ELF-1 (cell line): ENCODE measurements around the gene POU2AF3.
A peak's percentile ranks its signal among the peaks of the same experiment; 100 is the strongest.
"Not testable (repeated sequence)": the region's sequence is repeated elsewhere in the genome, so short reads cannot be mapped to it uniquely, and the experiment has no call there.

Source experiments
- DNase-seq: peaks from one replicate; pipeline ENCODE4 v3.0.0-alpha.2; 2016; ENCODE audit warnings: low read depth, low spot score

The POU2AF3 gene

DNA sequence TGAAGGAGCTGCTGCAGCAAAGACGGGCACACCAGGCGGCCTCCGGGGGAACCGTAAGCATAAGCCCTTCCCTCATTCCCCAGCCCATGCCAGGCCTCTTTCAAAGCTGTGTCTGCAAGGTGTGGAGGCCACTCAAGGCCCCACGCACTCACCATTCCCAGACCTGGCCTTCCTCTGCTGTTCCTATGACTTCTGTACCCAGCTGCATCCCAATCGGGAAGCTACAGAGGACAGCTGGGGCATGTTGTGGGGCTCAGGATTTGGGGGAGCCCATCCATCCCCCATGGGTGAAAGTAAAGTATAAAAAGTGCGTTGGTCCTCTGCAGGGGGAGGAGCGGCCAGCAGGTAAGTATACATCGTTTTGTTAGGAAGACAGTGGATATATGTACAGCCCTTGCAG is 2.2 kb downstream of the POU2AF3 start:
- DNase-seq, result no peak

DNA sequence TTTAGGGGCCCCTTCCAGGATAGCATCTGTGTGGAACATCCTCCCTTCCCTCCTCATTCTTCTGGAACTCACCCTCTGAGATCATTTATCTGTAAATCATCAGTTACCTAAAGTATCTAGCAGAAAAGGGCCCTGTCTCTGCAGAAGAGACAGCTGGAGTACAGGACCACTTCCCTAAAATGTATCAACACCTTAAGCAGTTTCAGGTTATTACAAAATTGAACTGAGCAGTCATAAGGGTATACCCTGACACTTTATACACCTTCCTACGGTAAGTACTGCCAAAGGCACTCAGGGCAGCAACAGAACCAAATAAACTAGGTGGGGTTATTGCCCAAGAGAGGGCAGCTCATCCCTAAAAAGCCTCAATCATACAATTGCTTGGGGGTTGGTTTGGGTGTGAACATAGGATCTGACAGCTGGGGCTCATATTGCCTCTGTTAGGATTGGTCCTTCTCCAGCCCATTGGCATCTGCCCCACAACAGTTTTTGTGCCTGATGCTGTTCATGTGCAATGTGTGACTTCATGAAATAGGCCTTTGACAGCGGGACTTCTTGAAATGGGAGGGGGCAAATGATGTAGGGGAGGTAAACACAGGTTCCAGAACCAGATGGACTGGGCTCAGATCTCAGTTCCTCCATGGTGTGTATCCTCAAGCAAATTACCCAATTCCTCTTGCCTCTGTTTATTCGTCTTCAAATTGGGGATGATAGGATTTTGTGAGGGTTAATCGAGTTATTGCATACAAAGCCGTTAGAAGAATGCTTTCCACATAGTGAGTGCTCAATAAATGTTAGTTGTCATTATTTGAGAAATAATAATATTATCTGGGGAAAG is 2.9 kb downstream of the POU2AF3 start:
- no peak for DNase-seq

DNA sequence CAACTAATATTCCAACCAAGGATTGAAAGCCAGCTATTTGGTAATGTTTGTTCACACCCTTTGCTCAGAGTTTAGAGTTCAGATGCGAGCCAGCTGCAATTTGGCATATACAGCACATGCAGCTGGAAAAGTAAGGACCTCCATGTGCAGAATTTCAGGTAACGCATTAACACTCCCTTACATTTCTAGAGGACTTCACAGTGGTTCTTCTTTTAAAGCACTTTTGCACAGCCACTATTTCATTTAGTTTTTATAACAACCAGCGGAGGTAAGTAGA is 3.4 kb downstream of the POU2AF3 start:
- DNase-seq, result no peak

- no peak for DNase-seq
These were observed 4.0 kb downstream of the POU2AF3 start for GRCh38 chr11:111302298-111302697.

DNA sequence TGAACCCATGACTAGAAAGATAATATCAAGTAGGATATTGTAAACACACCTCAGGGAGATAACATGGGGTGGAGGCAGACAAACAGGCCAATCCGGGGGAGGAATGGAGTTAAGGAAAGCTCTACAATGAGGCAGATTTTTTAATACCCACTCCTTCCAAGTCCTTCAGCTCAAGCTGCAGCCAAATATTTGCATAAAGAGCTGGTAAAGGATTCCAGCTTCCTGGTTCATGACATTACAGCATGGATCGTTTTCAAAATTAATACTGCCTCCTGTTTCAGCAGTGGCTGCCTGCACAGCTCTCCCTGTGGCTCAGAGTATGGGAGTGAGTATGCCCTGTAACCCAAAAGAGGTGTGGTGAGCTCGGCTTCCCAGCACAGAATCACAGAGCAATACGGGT is 5.1 kb downstream of the POU2AF3 start:
- no peak for DNase-seq

GRCh38 chr11:111305162-111305802 is 6.9 kb downstream of the POU2AF3 start:
- no peak for DNase-seq

DNA sequence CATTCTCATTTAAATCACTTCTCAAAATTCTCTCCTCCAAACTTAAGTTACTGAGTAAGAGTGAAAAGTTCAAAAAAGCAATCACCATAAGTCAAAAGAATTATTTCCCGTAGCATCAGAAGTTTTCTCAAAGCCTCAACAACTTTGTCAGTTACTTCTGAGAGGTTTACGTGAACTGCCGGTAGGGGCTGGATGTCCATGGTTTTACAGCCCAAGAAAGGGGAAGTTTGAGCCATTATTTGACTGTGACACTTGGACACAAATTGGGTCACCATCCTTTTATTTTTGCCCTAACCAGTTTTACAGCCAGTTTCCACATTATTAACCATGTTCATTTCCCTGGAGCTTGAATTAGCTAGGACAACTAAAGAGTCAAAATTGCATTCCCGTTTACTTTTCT is 7.5 kb downstream of the POU2AF3 start:
- no peak for DNase-seq

DNA sequence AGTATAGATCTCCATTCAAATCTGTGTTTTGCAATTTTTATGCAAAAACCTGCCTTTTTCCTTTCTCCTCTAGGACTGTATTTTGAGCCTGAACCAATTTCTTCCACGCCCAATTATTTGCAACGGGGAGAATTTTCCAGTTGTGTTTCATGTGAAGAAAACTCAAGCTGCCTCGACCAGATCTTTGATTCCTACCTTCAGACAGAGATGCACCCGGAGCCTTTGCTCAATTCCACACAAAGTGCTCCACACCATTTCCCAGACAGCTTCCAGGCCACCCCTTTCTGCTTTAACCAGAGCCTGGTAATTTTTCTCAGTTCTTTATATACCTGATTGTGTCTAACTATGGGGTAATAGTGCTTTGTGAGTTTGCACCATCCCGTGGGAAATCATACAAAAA is 8.0 kb downstream of the POU2AF3 start:
- no peak for DNase-seq

GRCh38 chr11:111307472-111308108 is 9.2 kb downstream of the POU2AF3 start:
- no peak for DNase-seq

DNA sequence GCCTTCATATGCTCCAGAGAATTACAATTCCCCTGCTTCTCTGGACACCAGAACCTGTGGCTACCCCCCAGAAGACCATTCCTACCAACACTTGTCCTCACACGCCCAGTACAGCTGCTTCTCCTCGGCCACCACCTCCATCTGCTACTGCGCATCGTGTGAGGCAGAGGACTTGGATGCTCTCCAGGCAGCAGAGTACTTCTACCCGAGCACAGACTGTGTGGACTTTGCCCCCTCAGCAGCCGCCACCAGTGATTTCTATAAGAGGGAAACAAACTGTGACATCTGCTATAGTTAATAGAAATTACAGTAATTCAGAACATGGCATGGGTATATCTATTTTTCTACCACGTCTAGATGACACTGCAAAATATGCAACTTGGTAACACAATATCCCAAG is 9.8 kb downstream of the POU2AF3 start:
- DNase-seq, result no peak

- no peak for DNase-seq
These were observed 11.0 kb downstream of the POU2AF3 start for GRCh38 chr11:111309215-111309915.

- no peak for DNase-seq
These were observed 11.7 kb downstream of the POU2AF3 start for GRCh38 chr11:111310088-111310487.

DNA sequence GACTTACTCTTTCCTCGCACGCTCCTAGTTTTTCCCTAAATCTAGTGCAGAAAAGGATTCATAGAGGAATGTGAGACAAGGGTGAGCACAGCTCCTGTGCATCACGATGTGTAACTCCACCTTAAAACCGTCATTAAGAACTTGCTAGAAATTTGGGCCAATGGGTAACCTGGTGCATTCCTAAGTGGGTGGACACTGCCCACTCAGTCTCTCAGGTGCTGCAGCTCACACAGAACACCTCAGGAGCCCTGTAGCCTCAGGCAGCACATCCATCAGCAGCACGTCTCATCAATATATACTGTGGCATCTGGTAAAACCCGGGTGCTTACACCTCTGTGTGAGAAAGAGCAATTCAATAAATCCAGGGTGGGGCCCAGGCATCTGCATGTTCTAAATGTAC is 12.4 kb downstream of the POU2AF3 start:
- no peak for DNase-seq

- no peak for DNase-seq
These were observed 13.7 kb downstream of the POU2AF3 start for GRCh38 chr11:111312076-111312475.

- DNase-seq, result no peak
These were observed 20.9 kb downstream of the POU2AF3 start for GRCh38 chr11:111319296-111319695.

- DNase-seq, result not testable (repeated sequence)
These were observed 21.9 kb downstream of the POU2AF3 start for GRCh38 chr11:111320199-111320598.

DNA sequence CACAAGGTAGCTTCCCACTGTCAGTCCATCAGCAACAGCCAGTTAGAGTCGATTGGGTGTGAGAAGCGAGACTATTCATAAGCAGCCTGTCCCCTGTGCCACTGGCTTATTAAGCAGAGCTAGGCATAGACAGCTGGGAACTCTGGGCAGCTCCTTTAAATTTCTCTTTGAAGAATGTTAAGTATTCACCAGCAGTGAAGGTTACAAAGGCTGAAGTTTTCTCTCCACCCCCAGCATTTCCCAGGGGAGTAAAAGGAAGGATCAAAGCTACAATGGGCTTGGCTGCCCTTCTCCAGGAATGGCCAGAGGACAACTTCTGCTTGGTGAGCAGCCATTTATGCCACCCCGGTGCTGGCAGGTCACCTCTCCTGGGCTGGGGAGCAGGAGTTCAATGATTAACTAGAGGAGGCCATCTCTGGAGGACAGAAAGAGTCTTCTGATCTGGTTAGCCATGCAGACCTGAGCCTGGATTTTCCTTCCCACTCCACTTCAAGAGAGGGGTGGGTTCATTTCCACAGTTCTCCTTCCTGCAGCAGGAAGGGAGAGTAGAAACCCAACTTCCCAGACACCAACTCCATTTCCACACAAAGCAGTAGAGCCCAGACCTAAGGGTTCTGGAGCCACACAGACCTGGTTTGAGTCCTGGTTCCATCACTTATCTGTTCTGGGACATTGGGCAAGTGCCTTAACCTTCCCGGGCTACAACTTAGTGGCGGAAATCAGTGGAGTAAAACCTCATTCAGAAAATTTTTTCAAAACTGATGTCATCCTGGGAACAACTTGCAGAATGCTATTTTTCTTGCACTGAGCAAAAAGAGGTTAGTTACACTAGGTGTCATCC is 22.6 kb downstream of the POU2AF3 start:
- peak; percentile 58 for DNase-seq

DNA sequence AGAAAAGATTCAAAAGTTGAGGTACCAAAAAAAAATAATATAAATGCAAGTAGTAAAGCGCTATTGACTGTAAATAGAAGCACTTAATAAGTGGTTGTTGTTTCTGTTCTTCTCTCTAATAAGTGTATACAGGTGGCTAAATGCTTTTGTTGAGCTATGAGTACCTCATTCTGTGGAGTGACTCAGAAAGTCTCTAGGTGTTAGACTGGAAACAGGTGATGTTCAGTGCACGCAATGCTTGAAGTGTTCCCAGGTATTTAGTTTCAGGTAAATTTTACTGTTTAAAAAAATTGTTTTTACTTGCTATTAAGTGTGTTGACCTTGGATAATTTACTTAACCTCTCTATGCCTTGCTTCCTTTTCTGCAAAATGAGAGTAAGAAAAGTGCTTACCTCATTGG is 24.2 kb downstream of the POU2AF3 start:
- no peak for DNase-seq

DNA sequence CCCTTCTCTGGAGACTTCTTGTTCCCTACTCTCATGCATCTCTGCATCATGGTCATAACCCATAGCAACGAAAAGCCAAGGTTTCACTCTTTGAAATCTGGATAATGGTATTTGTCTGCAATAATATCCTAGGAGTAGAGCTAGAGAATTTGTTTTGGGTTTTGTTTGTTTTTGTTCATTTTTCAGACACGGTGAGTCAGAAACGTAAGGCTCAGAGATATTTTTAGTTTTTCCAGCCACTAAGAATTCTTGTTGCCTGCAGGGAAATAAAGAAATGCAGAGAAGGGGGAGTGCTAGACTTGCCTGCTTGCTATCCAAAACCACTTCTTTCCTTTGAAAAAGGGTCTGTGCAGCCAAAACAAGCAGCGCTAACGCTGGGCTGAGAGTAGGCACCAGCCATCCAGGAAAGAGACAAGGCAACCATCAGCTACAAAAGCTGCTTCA is 26.0 kb downstream of the POU2AF3 start:
- no peak for DNase-seq

GRCh38 chr11:111325259-111325658 is 26.9 kb downstream of the POU2AF3 start:
- DNase-seq, result no peak

- no peak for DNase-seq
These were observed 28.5 kb downstream of the POU2AF3 start for GRCh38 chr11:111326824-111327223.
